Ishikawa (cell line): ENCODE data around the gene ELL2.

Experiments used
- CREB1 ChIP-seq: IDR thresholded peaks from 2 replicates; pipeline ENCODE4 v1.6.1; 2012; ENCODE audit warnings: low read depth
- RAD21 ChIP-seq: IDR thresholded peaks from 2 replicates; pipeline ENCODE4 v1.6.1; 2012; ENCODE audit warnings: low read depth

GRCh38 chr5:95949810-95950209 is 11.8 kb downstream of the ELL2 start:
- TF ChIP-seq CREB1: no peak
- TF ChIP-seq RAD21: no peak
